Measurements from ENCODE around the gene BORCS6.

BORCS6 gene

DNA sequence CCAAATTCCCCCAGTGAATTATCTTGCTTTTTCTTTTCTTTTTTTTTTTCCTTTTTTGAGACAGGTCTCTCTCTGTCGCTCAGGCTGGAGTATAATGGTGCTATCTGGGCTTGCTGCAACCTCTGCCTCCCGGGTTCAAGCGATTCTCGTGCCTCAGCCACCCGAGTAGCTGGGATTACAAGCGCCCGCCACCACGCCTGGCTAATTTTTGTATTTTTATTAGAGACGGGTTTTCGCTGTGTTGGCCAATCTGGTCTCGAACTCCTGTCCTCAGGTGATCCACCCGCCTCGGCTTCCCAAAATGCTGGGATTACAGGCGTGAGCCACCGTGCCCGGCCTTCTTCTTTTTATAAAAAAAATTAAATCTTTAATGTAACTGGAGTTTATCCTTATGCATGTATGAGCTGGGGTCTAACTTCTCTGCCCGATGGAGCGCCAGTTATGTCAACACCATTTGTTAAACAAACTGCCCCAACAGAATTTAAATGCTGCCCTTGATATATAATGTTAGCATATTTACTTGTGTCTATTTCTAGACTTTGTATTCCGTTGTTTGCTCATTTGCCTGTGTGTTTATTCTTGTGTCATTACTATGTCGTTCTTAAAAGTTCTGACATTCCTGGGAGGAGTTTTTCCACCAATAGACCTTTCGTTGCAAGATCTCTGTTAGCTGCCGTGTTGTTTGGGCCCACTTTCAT, 20.9 kb upstream of the BORCS6 start:
- DNase-seq (ENCODE audit: low read depth in 2 of 2) = no peak

DNA sequence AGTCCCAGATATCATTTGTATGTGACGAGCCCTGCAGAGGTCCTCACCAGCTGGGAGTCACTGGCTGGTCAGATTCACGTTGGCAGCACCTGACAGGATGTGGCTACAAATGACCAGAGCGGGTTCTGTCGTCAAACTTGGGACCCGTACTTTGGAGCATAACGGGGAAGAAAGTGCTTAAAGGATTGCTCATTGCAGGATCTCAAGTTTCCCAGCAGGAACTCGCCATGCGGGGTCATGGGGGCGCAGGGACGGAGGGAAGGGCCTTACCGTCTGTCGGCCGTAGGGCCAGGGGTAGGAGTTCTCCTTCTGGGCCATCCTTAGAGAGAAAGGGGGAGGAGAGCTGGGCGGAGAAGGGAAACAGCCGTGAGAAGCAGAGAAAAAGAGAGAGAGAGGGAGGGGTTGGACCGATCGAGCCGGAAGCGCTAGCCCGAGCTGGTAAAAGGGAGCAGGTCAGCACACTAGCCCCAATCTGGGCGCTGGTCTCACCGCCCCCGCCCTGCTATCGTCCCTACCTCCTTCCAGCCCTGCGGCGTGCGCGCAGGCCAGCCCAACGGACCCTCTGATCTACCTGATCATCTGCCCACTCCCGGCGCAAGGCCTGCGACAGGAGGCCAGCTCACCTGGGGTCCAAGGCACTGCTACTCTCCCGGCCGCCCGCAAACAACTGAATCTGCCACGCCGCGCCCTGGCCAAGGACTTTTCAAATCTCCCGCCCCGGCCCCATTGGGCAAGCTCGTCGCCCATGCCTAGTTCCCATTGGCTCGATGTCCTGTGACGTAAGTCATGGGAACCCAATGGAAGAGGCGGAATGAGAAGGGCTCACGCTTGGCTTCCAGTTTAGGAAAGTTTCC, 20.2 kb upstream of the BORCS6 start, which contains the start of gene AURKB:
TSS of gene AURKB (minus strand) at position 669 of the 854 bp plus-strand sequence. CDS start at position 318, 351 bp downstream.
- peak; percentile 82 to 87 for DNase-seq (ENCODE audit: low read depth in 2 of 2)

DNA sequence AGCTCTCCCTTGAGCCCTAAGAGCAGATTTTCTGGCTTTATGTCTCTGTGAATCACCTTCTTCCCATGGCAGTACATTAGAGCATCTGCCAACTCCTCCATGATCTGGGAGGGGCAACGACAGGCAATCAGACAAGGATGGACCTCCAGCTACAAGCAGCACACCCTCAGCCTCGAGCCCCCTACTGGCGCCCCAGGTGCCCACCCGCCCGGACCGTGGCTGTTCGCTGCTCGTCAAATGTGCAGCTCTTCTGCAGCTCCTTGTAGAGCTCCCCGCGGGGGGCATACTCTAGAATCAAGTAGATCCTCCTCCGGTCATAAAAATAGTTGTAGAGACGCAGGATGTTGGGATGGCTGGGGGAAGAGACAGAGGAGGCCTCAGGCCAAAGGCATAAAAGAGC, 16.6 kb upstream of the BORCS6 start:
- DNase-seq (ENCODE audit: low read depth in 2 of 2) = no peak

DNA sequence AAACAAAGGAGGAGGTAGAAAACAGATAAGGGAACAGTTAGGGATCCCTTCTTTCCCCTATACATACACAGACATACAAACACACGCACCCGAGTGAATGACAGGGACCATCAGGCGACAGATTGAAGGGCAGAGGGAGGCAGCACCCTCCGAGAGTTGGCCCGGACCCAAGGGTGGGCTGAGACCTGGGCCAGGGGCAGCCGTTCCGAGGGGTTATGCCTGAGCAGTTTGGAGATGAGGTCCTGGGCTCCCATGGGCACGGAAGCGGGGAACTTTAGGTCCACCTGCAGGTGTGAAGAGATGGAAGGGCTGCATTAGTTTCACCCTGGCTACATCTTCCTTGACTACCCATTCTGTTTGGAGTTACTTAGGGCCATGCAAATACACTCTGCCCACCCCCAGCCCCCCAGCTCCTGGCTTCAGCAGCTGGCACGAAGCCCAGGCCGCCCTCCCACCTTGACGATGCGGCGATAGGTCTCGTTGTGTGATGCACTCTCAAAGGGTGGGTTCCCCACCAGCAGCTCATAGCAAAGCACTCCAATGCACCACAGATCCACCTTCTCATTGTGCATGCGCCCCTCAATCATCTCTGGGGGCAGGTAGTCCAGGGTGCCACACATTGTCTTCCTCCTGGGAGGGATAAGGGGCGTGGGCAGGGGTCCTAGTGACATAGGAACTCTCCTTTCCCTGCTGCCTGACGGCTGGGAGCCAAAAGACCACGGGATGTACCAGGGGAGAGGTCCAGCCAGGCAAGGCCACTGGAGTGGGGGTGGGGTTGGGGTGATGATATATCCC, 15.0 kb upstream of the BORCS6 start:
- no peak for DNase-seq (ENCODE audit: low read depth in 2 of 2)

DNA sequence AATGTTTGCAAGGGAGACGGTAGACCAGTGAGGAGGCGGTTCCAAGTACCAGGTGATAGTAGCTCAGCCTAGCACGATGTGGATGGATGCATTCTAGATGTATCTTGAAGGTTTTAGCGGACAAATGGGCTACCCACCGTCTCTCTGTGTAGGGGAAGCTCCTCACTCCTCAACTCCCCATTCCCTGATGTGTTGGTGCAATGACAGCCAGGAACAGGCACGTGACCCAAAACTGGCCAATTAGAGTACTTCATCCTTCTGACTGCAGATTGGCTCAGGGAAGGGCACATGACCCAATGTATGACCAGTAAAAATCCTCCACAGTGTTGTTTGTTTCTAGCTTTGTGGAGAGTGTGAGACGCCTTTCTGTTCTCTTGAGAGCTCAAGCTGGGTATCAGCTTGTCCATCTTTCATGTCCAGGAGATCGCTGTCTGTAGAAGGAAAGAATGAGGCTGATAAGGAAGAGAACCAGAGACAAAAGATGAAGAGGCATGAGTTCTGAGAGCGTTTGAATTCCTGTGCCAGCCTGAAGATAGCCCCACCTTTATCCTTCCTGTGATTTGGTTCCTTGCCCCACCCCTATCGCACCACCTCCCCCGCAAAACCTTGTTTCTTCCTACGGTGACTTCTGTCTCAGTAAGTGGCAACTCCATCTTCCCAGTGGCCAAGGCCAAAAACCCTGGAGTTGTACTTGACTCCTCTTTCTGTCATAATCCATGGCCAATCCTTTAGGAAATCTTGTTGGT, 2.3 kb upstream of the BORCS6 start:
- DNase-seq (ENCODE audit: low read depth in 2 of 2) = no peak

DNA sequence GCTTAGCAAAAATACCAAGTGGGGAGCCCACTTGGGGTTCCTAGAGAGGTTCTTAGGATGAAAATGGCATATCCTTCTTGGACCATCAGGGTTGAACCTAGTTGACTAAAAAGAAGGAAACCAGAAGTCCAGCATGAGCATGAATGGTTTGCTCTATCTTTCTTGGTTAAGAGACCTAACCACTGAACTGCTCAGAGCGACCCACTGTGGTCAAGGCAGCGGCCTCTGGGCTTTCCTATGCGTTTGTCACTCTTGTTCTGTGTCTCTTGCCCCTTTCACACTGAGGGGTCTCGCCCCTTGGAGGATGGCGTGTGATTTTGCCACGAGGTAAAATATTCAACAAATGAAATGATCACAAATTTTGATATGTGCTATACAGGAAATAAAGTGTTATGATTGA, 526 bp upstream of the BORCS6 start:
- no peak for DNase-seq (ENCODE audit: low read depth in 2 of 2)

DNA sequence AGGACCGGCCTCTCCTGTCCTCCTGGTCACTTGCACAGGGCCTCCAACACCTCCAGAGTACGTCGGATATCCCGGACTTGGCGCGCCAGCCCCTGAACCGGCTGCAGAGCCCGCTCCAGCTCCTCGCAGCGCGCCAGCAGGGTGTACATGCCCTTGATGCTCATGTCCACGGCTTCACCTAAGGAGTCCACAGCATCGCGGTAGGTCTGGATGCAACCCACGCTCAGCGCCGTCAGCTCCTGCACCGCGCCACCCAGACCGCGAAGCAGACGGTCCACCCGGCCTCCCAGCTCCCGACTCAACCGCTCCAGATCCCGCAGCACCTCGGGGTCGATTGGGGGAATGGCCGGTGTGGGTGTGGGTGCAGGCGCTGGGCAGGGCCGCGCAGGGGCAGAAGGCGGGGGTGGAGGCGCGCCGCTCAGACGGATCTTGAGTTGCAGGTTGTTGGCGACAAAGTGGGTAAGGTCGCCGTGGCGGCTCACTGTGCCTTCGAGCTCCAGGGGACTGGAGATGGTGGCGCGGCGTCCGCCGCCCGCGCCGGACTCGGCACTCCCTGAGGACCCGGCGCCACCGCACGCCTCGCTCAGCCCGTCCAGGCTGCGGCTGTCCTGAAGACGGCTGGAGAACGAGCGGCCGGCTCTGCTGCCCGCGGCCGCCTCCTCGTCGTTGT, 804 bp downstream of the BORCS6 start:
- DNase-seq (ENCODE audit: low read depth in 2 of 2) = no peak

DNA sequence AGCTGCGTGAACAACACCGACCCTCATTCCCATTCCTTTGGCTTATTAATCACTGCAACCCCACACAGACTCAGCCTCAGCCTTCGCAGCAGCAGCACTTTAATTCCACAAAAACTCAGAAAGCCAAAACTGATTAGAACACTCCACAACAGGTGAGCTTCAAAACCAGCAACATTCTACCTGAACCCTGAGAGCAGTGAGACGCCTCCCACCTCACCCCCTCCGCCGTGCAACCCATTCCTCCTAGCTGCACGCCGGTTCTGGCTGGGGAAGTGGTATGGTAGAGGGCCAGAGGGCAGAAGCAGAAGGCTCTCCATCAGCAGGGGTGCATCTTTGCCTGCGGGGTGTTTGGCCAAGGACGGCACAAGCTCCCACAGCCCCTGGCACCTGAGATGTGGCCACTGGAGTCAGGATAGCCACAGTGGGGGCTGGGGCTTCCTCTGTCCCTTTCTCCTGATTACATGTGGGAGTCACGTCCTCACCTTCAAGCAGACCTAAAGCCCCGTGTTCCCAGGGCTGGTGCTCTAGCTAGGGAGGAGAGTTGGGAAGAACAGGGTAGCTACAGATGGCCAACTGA, 1.6 kb downstream of the BORCS6 start:
- DNase-seq (ENCODE audit: low read depth in 2 of 2) = no peak

DNA sequence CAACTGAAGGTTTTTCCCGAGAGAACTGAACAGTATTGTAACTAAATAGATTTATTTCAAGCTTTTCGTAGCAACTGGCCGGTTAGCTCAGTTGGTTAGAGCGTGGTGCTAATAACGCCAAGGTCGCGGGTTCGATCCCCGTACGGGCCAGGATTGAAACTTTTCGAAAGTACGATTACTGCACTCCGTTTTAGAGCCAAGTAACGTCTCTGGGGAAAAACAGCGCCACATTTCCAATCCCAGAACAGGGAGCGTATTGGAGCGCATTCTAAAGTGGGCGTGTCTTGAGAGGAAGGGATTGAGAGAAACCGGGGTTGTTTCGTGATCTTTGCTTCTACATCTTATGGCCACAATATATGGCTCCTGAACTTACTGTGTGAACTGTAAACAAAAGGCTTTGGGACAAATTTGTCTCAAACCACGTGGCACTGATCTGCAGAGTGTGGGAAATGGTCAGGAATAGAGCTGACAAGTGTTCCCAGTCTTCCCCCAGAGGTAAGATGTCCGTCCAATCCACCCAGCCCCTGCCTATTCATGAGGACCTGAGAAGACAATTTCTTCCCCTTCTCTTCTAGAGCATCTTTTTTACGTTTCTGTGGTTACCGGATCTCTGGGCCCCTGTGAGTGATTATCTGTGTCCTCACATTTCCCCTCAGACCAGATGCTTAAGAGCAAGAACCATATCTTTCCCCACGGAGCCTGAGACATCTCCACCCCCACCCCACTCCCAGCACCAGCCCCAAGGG, 2.3 kb downstream of the BORCS6 start:
- DNase-seq (ENCODE audit: low read depth in 2 of 2) = peak; percentile 88 to 96

DNA sequence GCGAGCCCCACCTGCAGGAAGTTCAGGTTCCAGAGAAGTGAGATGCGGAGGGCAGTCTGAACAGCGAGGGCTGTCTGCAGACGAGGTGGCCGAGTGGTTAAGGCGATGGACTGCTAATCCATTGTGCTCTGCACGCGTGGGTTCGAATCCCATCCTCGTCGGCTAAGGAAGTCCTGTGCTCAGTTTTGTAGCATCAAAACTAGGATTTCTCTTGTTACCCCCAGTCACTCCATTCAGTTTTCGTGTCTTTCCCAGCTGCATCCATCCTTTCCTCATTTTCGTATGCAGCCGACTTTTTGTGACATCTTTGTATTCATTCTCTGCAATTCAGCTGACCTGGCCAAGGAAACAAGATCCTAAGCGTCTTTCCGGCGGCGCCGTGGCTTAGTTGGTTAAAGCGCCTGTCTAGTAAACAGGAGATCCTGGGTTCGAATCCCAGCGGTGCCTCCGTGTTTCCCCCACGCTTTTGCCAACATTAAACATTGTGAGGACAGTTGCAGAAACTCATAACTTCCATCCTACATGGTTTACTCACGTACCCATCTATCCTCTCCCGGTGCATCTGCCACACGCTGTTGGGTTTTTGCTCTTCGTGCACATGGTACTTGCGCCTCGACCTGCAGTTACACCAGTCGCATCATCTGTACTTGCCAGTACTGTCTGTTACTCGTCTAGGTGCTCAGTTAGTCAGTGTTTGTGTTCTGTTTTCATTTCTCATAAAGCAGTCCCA, 3.0 kb downstream of the BORCS6 start:
- peak; percentile 94 to 96 for DNase-seq (ENCODE audit: low read depth in 2 of 2)

DNA sequence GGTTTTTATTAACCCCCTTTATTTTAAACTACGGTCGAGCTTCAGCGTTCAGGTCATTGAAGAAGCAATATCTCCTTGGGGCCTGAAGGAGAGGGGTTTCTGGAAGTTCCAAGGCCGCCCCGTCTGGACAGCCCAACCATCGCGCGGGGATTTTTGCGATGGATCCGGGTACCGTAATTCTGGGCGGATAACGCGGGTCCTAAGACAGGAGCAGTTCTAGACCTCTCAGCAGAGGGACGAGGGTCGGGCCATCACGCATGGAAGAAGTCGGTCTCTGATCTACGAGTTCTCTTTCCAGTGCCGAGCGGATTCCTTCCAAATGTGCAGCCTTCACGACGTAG, 3.6 kb downstream of the BORCS6 start:
- DNase-seq (ENCODE audit: low read depth in 2 of 2) = no peak

DNA sequence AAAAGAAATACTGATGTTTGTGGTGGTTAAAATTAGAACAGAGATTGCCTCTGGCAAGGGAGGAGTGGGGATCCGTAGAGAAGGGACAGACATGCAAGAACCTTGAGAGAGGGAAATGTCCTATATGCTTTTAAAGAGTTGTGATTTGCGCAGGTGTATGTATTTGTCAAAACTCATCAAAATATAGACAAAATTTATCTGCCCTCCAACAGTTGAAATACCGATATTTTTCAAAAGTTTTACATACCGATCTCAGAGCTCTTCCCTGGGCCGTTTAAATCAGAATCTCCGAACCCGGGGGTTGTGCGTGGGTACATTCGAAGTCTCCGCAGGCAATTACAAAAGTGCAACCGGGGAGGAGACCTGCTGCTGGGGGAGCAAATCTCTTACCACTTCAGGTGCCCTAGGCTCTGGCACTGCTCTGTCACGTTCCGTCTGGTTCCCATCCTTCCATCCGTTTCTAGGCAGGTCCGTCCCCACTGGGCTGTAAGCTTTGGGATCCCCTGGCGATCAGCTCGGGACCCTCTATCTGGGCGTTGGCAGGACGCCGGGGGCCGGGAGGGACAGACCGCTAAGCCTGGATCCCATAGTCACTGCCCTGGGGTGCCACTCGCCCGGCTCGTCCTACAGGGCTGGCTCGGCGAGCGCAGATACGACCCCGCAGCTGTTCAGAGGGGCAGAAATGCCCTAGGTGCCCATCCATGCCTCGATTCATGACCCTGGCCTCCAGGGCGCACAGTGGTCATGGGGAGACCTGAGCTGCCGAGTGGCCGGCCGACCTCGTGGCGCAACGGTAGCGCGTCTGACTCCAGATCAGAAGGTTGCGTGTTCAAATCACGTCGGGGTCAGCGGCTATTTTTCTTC, 4.2 kb downstream of the BORCS6 start:
- DNase-seq (ENCODE audit: low read depth in 2 of 2) = peak; percentile 96 to 98

DNA sequence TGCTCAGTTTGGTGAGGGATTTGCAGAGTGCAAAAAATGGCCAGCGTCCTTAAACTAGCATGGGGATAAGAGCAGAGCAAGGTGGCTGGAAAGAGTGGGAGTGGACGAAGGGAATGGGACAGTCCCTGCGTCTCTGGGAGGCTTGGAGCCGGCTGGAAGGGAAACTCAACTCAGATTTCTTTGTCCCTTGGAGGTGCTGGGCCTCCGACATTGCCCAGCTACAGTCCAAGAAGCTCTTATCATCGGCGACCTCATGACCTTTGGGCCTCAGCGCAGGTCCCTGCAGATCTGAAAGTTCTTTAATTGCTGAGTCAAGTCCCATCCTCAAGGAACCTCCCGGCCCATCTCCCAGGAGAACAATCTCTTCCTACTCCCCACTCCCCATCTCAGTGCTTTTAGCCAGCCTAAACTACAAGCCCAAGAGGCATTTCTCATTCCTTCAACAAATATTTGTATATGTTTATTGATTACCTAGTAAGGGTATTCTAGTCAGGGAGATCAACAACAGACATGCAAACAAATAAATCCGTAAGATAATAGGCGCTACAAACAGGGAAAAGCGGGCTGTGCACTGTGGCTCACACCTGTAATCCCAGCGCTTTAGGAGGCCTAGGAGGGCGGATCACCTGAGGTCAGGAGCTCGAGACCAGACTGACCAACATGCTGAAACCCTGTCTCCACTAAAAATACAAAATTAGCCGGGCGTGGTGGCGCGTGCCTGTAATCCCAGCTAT, 12.8 kb downstream of the BORCS6 start:
- DNase-seq (ENCODE audit: low read depth in 2 of 2) = no peak

DNA sequence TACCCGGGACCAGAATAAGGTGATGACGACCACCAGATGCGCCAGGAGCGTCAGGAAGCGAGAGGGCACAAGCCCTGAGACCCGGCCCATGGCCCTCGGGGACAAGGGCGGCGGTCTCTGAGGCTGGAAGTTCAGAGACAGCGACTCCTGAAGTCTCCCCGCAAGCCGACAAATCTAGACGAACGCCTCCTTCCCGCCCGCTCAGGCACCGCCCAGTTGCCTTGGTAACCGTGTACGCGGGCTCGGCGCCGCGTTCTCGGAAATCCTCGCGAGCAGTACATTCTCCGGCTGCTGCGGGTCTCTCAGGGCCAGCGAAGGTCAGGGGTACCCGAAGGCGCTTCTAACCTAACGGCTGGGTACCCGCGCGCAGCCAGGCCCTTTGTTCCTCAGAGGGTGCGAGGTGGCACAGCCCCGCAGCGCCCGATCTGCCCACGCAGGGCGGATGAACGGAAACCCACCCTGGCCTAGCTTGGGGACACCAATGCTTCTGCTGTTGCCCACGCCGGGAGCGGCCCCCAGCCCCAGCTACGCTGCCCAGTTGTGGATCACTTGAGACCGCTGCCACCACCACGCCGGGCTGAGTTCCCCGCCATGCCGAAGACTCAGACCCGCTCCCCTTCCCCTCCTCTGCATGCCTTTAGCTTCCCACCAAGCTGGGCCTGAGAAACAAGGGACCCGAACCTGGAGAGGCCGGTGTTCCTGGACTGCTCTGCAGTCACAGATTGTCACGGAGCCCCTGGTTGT, 13.6 kb downstream of the BORCS6 start, which contains the start of gene TMEM107:
TSS of gene TMEM107 (minus strand) at position 184 of the 744 bp plus-strand sequence. CDS start at position 90, 94 bp downstream.
- DNase-seq (ENCODE audit: low read depth in 2 of 2) = peak; percentile 76 to 77

DNA sequence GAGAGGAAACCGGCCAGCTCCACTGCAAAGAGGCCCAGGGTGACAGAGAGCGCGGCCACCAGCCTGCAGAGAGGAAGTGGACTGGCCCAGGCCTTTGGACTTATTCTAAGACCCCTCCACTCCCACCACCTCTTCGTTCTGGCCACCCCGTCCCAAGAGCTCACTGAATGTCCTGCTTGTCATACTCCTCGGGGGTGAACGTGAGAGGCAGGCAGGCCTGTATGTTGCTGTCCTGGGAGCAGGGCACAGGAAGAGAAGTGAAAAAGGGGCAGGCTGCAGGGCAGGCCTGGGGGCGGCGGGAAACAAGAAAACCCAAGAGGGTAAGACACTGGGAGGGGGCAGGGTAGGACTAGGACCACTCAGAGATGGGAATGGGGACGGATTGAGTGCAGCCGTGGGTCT, 14.2 kb downstream of the BORCS6 start:
- no peak for DNase-seq (ENCODE audit: low read depth in 2 of 2)

DNA sequence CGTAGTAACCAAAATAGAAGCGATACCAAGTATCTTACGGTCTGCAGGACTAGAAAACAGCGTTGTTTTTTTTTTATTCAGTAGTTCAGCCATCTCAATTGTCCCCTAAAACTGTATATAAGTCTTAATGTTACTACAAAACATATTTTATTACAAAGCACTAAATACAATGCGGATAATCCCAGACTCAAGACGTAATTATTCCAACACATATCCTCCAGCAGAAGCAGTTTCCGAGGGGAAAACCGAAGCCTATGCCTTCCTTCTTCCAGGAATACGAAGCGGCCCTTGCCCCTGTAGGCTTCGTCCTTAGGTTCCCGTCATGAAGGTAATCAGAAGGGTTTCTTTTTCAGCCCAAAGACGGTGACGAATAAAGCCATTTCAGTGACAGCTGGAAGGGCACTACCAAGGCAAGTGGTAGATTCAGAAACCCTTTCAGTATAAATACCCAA, 16.1 kb downstream of the BORCS6 start:
- DNase-seq (ENCODE audit: low read depth in 2 of 2) = no peak

All from stimulated activated CD4-positive, alpha-beta T cell treated with anti-CD3 and anti-CD28 coated beads, Interleukin-1b, Interleukin-23, amount 100 ng/mL, for 4 hours (primary cell).